ENCODE data around the gene ALDOC. TPM values are rescaled to one million over a fixed set of nuclear protein-coding genes. Genes with fewer than 3 reads are reported as not detected.

Gene ALDOC
- total RNA-seq, 3 donors from 2014 or later, result 19.7 to 191 (median 40.7) TPM

DNA sequence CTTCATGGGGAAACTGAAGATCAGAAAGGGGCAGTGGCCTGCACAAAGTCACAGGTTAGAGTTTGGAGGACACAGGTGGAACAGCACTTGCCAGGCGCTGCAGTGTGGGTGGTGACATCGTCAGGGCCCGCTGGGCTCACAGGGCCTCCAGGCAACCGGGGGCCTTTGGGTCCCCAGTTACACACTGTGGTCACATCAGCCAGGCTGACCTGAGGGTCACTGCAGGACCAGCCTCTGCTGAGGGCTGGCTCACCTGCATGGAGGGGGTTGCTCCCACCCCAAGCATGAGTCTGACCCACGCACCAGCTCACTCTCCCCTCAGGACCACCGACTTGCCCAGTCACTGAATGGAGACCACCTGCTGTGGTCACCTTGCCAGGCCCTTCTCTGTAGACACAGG lies 53.5 kb downstream of the ALDOC start:
- TF ChIP-seq, protein P1, sequence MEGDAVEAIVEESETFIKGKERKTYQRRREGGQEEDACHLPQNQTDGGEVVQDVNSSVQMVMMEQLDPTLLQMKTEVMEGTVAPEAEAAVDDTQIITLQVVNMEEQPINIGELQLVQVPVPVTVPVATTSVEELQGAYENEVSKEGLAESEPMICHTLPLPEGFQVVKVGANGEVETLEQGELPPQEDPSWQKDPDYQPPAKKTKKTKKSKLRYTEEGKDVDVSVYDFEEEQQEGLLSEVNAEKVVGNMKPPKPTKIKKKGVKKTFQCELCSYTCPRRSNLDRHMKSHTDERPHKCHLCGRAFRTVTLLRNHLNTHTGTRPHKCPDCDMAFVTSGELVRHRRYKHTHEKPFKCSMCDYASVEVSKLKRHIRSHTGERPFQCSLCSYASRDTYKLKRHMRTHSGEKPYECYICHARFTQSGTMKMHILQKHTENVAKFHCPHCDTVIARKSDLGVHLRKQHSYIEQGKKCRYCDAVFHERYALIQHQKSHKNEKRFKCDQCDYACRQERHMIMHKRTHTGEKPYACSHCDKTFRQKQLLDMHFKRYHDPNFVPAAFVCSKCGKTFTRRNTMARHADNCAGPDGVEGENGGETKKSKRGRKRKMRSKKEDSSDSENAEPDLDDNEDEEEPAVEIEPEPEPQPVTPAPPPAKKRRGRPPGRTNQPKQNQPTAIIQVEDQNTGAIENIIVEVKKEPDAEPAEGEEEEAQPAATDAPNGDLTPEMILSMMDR (IDR thresholded peaks at IDR 0.05), result no peak
- no peak for TF ChIP-seq POLR2AphosphoS5 (IDR thresholded peaks at IDR 0.05)
- TF ChIP-seq POLR2A (IDR thresholded peaks at IDR 0.05), result no peak
- H3K27me3 ChIP-seq, result no peaks in the 10 kb centered on the region
- intact Hi-C loops (cut with DNase I; ENCODE audit: low total_unique reads), result no loop called here
- H3K9me3 ChIP-seq, result no peaks in the 10 kb centered on the region
- no peaks in the 10 kb centered on the region for H3K36me3 ChIP-seq
- no peak for DNase-seq (ENCODE audit: low spot score in 2 of 2)
- H3K27ac ChIP-seq, result no peak overlapping the region
- H3K4me1 ChIP-seq, result peaks cover 0 to 9% of the 10 kb centered on the region in 2 donors
- H3K4me3 ChIP-seq, result no peak overlapping the region

Other genes starting within 250 kb of the ALDOC start
- 10 to 100 TPM; 40.2 to 52.8 (median 47.2) TPM for gene IFT20, start 241.4 kb downstream of the ALDOC start, total RNA-seq
- gene TNFAIP1, start 241.1 kb downstream of the ALDOC start, total RNA-seq, result 10 to 100 TPM; 15.5 to 31.9 (median 28.5) TPM
- gene POLDIP2, start 219.4 kb downstream of the ALDOC start, total RNA-seq, result 10 to 100 TPM; 64.5 to 85.0 (median 69.8) TPM
- gene SEBOX, start 211.7 kb downstream of the ALDOC start, total RNA-seq, result not detected
- gene VTN, start 206.6 kb downstream of the ALDOC start, total RNA-seq, result 10 to 100 TPM in 1 of 3 donors, under 1 TPM in 2; 0.32 to 12.1 (median 0.98) TPM
- 10 to 100 TPM in 2 of 3 donors, 1 to 10 TPM in 1; 6.4 to 14.3 (median 13.8) TPM for gene SARM1, start 205.2 kb downstream of the ALDOC start, total RNA-seq
- gene SLC46A1, start 170.7 kb downstream of the ALDOC start, total RNA-seq, result 10 to 100 TPM; 11.2 to 22.7 (median 12.5) TPM
- 1 to 10 TPM in 1 of 3 donors, under 1 TPM in 1, not detected in 1; 0.66 to 4.0 TPM for gene SLC13A2, start 103.3 kb downstream of the ALDOC start, total RNA-seq
- gene FOXN1, start 70.5 kb downstream of the ALDOC start, total RNA-seq, result under 1 TPM in 1 of 3 donors, not detected in 2; 0.29 TPM
- 10 to 100 TPM; 19.2 to 34.1 (median 32.9) TPM for gene UNC119, start 24.3 kb downstream of the ALDOC start, total RNA-seq
- gene PIGS, start 5.4 kb downstream of the ALDOC start, total RNA-seq, result 10 to 100 TPM; 35.4 to 63.5 (median 53.3) TPM
- 1 to 10 TPM; 3.3 to 5.8 (median 4.1) TPM for gene SPAG5, start 22.1 kb upstream of the ALDOC start, total RNA-seq
- 10 to 100 TPM in 2 of 3 donors, 1 to 10 TPM in 1; 9.3 to 11.1 (median 11.0) TPM for gene RSKR, start 37.3 kb upstream of the ALDOC start, total RNA-seq
- gene BLTP2, start 68.3 kb upstream of the ALDOC start, total RNA-seq, result 100 to 1,000 TPM; 107 to 131 (median 107) TPM
- gene SDF2, start 85.0 kb upstream of the ALDOC start, total RNA-seq, result 10 to 100 TPM; 38.1 to 66.6 (median 54.1) TPM
- gene SUPT6H, start 85.3 kb upstream of the ALDOC start, total RNA-seq, result 10 to 100 TPM; 62.6 to 69.9 (median 66.7) TPM
- 1 to 10 TPM; 1.6 to 2.3 (median 1.6) TPM for gene PROCA1, start 135.0 kb upstream of the ALDOC start, total RNA-seq
- gene RAB34, start 141.0 kb upstream of the ALDOC start, total RNA-seq, result 100 to 1,000 TPM; 105 to 129 (median 123) TPM
- gene RPL23A, start 143.1 kb upstream of the ALDOC start, total RNA-seq, result 100 to 1,000 TPM; 491 to 945 (median 754) TPM
- 1 to 10 TPM; 2.4 to 8.3 (median 3.9) TPM for gene TLCD1, start 149.3 kb upstream of the ALDOC start, total RNA-seq
- 1 to 10 TPM; 2.9 to 5.3 (median 2.9) TPM for gene NEK8, start 151.9 kb upstream of the ALDOC start, total RNA-seq
- 10 to 100 TPM; 12.3 to 63.6 (median 48.9) TPM for gene TRAF4, start 167.1 kb upstream of the ALDOC start, total RNA-seq

Data from breast epithelium (tissue), 4 donors.